ENCODE data around the gene USP31. TPM values are rescaled to one million over a fixed set of nuclear protein-coding genes. Genes with fewer than 3 reads are reported as not detected.
A peak's percentile ranks its signal among the peaks of the same experiment; 100 is the strongest.

The USP31 gene
- total RNA-seq, 4 donors from 2014 or later, result 10.0 to 18.2 (median 13.2) TPM

DNA sequence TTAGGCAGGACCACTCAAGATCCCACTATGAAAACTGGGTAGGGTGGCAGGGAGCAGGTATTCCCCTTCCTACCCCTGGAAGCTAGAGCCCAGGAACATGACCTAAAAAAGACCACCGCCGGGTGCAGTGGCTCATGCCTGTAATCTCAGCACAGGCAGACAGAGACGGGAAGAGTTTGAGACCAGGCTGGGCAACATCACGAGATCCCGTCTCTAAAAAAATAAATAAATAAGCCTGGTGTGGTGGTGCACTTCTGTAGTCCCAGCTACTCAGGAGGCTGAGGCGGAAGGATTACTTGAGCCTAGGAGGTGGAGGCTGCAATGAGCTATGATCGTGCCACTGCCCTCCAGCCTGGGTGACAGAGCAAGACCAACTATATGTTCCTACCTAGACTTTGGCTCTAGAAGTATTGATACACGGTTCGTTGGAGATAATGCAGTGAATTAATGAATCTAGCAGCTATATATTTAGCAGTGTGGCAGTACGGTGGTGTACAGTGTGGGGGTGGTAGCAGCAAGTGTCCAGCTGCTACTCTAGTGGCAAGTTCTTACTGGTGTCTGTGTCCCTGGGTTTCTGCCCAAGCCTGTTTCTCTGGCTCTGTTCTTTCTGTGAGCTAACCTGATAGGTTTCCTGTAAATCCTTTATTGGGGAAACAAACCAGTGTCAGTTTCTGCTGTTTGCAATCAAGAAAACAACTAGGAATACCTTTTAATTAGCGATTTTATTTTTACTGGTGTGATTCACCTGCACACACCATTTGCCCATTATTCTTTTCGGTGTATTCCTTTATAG, 3.3 kb upstream of the USP31 start:
- no peaks in the 10 kb centered on the region for H3K9me3 ChIP-seq
- TF ChIP-seq, protein P1, sequence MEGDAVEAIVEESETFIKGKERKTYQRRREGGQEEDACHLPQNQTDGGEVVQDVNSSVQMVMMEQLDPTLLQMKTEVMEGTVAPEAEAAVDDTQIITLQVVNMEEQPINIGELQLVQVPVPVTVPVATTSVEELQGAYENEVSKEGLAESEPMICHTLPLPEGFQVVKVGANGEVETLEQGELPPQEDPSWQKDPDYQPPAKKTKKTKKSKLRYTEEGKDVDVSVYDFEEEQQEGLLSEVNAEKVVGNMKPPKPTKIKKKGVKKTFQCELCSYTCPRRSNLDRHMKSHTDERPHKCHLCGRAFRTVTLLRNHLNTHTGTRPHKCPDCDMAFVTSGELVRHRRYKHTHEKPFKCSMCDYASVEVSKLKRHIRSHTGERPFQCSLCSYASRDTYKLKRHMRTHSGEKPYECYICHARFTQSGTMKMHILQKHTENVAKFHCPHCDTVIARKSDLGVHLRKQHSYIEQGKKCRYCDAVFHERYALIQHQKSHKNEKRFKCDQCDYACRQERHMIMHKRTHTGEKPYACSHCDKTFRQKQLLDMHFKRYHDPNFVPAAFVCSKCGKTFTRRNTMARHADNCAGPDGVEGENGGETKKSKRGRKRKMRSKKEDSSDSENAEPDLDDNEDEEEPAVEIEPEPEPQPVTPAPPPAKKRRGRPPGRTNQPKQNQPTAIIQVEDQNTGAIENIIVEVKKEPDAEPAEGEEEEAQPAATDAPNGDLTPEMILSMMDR (IDR thresholded peaks at IDR 0.05), result no peak
- no peak for TF ChIP-seq POLR2A (IDR thresholded peaks at IDR 0.05)
- H3K4me1 ChIP-seq, result peaks cover 5 to 9% of the 10 kb centered on the region in 2 donors
- no peaks in the 10 kb centered on the region for H3K27me3 ChIP-seq
- no peaks in the 10 kb centered on the region for H3K36me3 ChIP-seq
- no peak for DNase-seq
- no peak overlapping the region for H3K4me3 ChIP-seq (replicated peaks in 1 of 3)
- 86% methylated on average over 12 of the region's 12 CpGs for WGBS, 2 donors
- intact Hi-C loops (cut with DNase I), result no loop called here
- H3K27ac ChIP-seq, result no peak overlapping the region

DNA sequence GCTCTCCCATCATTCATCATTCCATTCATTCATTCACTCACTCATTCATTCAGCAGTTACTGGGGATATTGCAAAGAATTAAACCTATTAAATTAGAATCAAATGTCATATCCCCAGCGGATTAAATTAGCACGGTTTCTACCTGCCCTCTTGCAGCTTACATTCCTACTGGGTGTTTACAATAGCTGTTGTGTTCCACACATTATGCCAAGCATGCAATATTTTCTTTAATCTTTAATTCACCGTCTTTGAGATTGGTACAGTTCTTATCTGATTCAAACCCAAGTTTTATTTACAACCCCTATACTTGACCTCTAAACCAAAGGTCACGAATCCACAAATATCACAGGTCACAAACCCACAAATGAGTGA, 727 bp upstream of the USP31 start:
- intact Hi-C loops (cut with DNase I), result no loop called here
- TF ChIP-seq, protein P1 (IDR thresholded peaks at IDR 0.05), result no peak
- no peak for TF ChIP-seq POLR2A (IDR thresholded peaks at IDR 0.05)
- peak overlapping the region in 1 of 3 donors; percentile 53 for H3K27ac ChIP-seq
- 48 to 55% methylated on average over 4 of the region's 4 CpGs for WGBS, 2 donors
- H3K36me3 ChIP-seq, result no peaks in the 10 kb centered on the region
- peaks cover 12 to 25% of the 10 kb centered on the region in 2 donors for H3K4me1 ChIP-seq
- no peaks in the 10 kb centered on the region for H3K9me3 ChIP-seq
- no peak for DNase-seq
- H3K27me3 ChIP-seq, result no peaks in the 10 kb centered on the region
- peak overlapping the region in 1 of 3 donors; percentile 29 for H3K4me3 ChIP-seq (replicated peaks in 1 of 3)

DNA sequence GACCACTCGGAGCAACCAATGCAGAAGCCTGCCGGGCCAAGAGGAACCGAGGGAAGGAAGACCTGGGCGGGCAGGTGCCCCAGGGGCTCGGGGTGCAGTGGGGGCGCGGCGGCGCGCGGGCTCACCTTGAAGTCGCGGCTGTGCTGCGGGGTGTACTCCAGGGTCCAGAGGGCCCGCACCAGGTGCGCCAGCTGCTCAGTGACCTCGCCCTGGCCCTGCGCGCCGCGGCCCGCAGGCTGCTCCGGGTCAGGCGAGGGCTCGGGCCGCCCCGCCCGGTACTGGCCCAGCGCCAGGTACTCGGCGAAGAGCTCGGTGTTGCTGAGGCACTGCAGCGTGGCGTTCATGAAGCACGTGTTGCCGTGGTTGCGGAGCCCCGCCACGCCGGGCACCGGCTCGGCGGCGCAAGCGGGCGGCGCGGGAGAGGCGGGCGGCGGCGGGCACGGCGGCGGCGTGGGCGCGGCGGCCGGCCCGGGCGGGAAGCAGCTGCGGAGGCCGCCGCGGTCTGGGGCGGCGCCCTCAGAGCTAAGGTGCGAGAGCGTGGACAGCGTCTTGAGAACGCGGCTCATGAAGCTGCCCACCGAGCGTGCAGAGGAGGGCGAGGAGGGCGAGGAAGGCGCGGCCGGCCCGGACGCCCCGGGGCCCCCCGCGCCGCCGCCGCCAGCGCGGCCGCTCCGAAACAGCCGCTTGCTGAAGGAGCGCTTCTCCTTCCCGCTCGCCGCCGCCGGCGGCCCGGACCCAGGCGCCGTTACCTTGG, 562 bp downstream of the USP31 start:
- Histone ChIP-seq H3K9me3 (no peaks in the 10 kb centered on the region), H3K4me1 (peaks cover 12 to 25% of the 10 kb centered on the region in 2 donors), H3K4me3 (replicated peaks in 1 of 3) (peak overlapping the region; percentile 17 to 55 (median 50)), H3K27me3 (no peaks in the 10 kb centered on the region), H3K27ac (peak overlapping the region in 2 of 3 donors; percentile 69 to 73), H3K36me3 (no peaks in the 10 kb centered on the region)
- 3 to 7% methylated on average over 4 to 5 of the region's 103 CpGs for WGBS, 2 donors
- TF ChIP-seq, protein P1 (IDR thresholded peaks at IDR 0.05), result no peak
- TF ChIP-seq POLR2A (IDR thresholded peaks at IDR 0.05), result peak in 1 of 2 donors; percentile 4
- intact Hi-C loops (cut with DNase I), result no loop called here
- DNase-seq, result peak; percentile 82 to 83

DNA sequence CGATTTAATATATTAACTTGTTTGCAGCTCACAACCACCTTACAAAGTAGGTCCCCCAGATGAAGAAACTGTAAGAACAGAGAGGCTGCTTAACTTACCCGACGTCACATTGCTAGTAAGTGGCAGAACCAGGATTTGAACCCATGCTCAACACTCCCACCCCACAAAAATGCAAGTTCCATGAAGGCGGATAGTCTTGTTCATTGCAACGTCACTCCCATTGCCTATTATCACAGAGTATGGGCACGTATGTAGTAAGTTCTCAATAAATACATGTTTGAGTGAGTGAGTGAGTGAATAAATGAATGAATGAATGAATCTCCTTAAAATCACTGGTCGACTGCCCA, 1.1 kb downstream of the USP31 start:
- peaks cover 12 to 25% of the 10 kb centered on the region in 2 donors for H3K4me1 ChIP-seq
- DNase-seq, result no peak

More for the DNA sequence above, 1.1 kb downstream of the USP31 start:
- Histone ChIP-seq H3K27me3 (no peaks in the 10 kb centered on the region), H3K4me3 (replicated peaks in 1 of 3) (peak overlapping the region; percentile 17 to 55 (median 50)), H3K27ac (peak overlapping the region in 2 of 3 donors; percentile 69 to 73), H3K36me3 (no peaks in the 10 kb centered on the region), H3K9me3 (no peaks in the 10 kb centered on the region)
- intact Hi-C loops (cut with DNase I), result no loop called here
- TF ChIP-seq, protein P1 (IDR thresholded peaks at IDR 0.05), result no peak
- WGBS, 2 donors, result 48 to 60% methylated on average over 7 of the region's 7 CpGs

All from thyroid gland (tissue), 4 donors.